ENCODE data around the gene ZIC4. TPM values are rescaled to one million over a fixed set of nuclear protein-coding genes. Genes with fewer than 3 reads are reported as not detected.

ZIC4 gene
- total RNA-seq, 2 experiments from 2014 or later = not detected

DNA sequence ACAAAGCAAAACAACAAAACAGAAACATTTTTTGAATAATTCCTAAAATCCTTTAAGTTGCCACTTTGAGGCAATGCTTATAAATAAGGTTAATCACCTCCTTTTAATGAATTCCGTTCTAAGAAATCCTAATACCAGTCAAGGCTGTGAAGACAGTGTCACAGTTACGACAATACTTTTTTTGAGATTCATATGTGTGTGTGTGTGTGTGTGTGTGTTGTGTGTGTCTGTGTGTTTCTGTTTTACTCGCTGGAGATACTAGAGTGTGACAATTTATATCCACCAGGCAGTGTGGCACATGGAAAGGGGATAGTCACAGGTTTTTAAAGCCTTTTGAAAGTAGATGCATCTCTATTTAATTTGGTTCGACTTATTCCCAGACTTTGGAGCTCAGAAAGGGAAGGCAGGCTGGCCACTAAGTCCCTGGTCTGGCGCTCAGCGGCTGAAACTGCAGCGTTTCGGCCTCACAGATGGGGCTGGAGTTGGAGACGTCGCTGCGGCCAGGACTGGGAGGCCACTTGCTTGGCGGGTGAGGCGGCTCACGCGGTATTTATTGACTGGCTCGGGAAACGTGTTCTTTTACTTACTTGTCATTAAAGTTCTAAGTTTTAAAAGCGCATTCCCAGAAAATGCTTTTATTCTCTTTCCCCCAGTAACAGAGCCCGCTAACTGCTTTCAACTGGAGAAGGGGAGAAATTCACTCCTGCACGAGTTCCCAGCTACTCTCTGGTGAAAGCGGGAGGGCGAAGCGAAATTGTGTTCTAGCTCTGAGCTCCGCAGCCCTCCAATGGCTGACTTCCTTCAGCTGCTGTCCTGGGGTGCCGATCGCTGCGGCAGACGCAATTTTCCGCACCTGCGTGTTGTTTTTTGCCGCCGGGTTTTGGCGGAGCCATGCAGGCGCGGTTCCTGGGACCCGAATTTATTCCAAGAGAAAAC is 16.5 kb upstream of the ZIC4 start:
- Mint-ChIP-seq H3K4me3 (no peak overlapping the region), H3K36me3 (ENCODE audit: low read depth) (peaks cover 3% of the 10 kb centered on the region), H3K27ac (peak overlapping the region; percentile 52), H3K4me1 (ENCODE audit: low read depth) (peaks cover 4% of the 10 kb centered on the region), H3K9me3 (ENCODE audit: insufficient read depth) (no peaks in the 10 kb centered on the region), H3K27me3 (ENCODE audit: low read depth) (peaks cover 53% of the 10 kb centered on the region)
- CTCF ChIA-PET = no interaction called here
- POLR2A ChIA-PET = no interaction called here
- ATAC-seq = no peak
- no peak for DNase-seq

DNA sequence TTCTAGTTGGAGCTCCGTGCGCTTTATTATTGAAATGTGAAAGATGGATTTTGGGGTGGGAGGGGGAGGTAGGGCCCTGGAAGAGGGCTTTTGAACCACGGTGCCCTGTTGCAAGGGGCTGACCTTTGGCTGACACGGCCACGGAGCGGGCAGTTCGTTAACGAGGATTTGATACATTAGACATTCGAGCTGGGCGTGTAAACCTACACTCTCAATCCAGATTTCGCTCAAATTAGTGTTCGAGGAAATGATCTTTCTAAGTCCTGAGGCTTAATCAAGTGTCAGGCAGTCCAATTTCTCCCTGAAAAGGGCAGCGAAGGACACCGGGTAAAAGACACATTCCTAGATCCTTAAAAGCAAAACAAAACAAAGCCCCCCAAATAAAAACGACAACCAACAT is 15.9 kb upstream of the ZIC4 start:
- Mint-ChIP-seq H3K27me3 (ENCODE audit: low read depth) (peaks cover 58% of the 10 kb centered on the region), H3K4me1 (ENCODE audit: low read depth) (peaks cover 4% of the 10 kb centered on the region), H3K9me3 (ENCODE audit: insufficient read depth) (no peaks in the 10 kb centered on the region), H3K27ac (peak overlapping the region; percentile 52), H3K4me3 (no peak overlapping the region), H3K36me3 (ENCODE audit: low read depth) (peaks cover 3% of the 10 kb centered on the region)
- CTCF ChIA-PET = interaction anchor here (0.6 kb wide), 1 partner anchor 1951 kb away, joined by 3 read pairs; no protein-coding TSS in a partner anchor
- ATAC-seq (no peak), DNase-seq (no peak)
- POLR2A ChIA-PET = no interaction called here

DNA sequence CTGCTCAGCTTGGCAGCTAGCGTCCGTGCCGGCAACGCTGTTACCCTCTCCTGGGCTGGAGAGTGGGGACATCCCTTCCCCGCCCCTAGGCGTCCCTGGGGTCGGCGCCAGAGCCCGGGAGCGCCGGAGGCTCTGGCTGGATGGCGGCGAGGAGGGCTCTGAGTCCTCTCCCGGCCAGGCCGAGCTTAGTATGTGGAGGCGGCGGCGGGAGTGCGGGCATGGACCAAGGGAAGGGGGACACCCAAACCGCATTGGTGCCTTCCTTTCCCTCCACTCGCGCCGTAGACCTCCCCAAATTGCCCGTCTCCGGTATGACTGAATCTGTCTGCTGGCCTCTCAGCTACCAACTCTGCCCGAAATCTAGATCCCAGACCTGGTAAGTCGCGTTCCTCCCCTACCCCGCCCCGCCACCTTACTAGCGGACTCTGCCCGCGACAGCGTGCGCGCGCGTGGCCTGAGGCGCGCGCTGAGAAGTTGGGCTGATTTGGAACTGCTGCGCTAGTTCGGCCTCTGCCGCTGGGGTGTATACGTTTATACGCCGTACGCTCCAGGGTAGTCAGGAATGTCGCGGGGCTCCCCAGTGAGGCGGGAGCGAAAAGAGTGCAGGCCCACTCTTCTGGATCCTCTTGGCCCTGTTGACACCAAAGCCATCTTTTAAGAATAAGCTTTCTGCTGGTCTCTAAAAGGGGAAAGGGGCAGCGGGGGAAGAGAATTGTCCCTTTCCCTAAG is 15.0 kb upstream of the ZIC4 start:
- H3K4me3 Mint-ChIP-seq = no peak overlapping the region
- no peaks in the 10 kb centered on the region for H3K9me3 Mint-ChIP-seq (ENCODE audit: insufficient read depth)
- peaks cover 3% of the 10 kb centered on the region for H3K36me3 Mint-ChIP-seq (ENCODE audit: low read depth)
- H3K4me1 Mint-ChIP-seq (ENCODE audit: low read depth) = peaks cover 4% of the 10 kb centered on the region
- POLR2A ChIA-PET = no interaction called here
- DNase-seq (no peak), ATAC-seq (no peak)
- peaks cover 61% of the 10 kb centered on the region for H3K27me3 Mint-ChIP-seq (ENCODE audit: low read depth)
- H3K27ac Mint-ChIP-seq = peak overlapping the region; percentile 64
- CTCF ChIA-PET = interaction anchor here (0.6 kb wide), 1 partner anchor 1951 kb away, joined by 3 read pairs; no protein-coding TSS in a partner anchor

DNA sequence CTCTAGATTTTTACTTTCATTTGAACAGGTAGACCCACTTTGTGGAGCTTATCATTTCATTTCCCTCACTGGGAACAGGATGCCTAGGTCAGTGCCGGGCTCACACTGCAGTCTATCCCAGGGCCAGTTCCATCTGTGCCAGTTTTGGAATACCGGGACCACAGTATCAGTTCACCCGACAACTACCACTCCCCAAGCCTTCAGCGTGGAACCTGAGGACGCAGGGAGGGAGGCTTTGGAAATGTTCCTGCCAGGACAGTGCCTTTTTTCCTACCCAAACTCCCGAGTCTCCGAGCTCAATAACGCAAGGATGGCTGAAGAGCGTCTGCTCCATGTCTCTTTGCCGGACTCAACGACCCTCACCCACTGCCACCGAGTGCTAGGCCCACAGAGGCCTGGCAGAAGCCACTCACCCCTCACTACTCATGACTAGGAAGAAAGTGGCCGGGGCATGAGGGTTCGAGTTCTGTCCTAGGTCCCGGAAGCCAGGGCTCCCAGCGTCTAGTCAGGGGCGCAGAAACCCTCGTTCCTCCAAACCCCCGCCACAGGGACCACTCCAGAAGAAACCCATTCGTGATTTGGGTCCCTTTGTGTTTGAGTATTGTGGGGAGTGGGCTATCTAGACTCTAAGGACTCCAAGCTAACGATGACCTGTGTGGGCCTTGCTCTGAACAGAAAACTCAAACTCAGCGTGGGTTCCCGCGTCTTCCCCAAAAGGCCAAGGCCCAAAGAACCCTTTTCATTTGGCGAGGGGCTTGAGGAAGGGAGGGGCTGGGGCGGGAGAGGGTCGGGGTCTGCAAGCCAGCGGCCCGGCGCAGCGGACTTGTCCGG is 14.2 kb upstream of the ZIC4 start:
- ChIA-PET POLR2A (no interaction called here), CTCF (no interaction called here)
- H3K4me3 Mint-ChIP-seq = no peak overlapping the region
- no peak for ATAC-seq
- peaks cover 61% of the 10 kb centered on the region for H3K27me3 Mint-ChIP-seq (ENCODE audit: low read depth)
- H3K9me3 Mint-ChIP-seq (ENCODE audit: insufficient read depth) = no peaks in the 10 kb centered on the region
- H3K36me3 Mint-ChIP-seq (ENCODE audit: low read depth) = peaks cover 3% of the 10 kb centered on the region
- H3K4me1 Mint-ChIP-seq (ENCODE audit: low read depth) = peaks cover 4% of the 10 kb centered on the region
- DNase-seq = no peak
- no peak overlapping the region for H3K27ac Mint-ChIP-seq

DNA sequence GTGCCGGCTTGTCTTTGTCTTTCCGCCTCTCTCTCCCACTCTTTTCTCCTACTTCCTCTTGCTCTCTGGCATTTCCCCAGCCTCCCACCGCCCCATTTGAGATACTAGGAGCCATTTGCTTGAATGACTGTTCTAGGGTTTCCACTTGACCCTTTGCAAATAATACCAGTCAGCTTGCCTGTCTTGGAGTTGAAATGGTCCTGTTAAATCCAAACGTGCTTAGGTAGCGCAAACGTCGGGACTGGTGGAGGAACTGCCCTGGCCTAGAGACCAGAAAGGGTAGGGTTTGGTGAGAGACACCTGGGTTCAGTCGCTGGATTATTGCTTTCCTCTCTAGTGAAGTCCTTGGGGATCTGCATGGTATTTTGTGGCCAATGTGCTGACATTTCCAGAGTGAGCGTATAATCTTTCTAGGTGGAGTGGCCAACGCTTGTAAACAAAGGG is 13.5 kb upstream of the ZIC4 start:
- DNase-seq = no peak
- Mint-ChIP-seq H3K4me3 (no peak overlapping the region), H3K27me3 (ENCODE audit: low read depth) (peaks cover 63% of the 10 kb centered on the region), H3K9me3 (ENCODE audit: insufficient read depth) (peaks cover under 1% of the 10 kb centered on the region), H3K27ac (peak overlapping the region; percentile 57), H3K36me3 (ENCODE audit: low read depth) (peaks cover 3% of the 10 kb centered on the region), H3K4me1 (ENCODE audit: low read depth) (peaks cover 4% of the 10 kb centered on the region)
- ATAC-seq = no peak
- ChIA-PET CTCF (no interaction called here), POLR2A (no interaction called here)

DNA sequence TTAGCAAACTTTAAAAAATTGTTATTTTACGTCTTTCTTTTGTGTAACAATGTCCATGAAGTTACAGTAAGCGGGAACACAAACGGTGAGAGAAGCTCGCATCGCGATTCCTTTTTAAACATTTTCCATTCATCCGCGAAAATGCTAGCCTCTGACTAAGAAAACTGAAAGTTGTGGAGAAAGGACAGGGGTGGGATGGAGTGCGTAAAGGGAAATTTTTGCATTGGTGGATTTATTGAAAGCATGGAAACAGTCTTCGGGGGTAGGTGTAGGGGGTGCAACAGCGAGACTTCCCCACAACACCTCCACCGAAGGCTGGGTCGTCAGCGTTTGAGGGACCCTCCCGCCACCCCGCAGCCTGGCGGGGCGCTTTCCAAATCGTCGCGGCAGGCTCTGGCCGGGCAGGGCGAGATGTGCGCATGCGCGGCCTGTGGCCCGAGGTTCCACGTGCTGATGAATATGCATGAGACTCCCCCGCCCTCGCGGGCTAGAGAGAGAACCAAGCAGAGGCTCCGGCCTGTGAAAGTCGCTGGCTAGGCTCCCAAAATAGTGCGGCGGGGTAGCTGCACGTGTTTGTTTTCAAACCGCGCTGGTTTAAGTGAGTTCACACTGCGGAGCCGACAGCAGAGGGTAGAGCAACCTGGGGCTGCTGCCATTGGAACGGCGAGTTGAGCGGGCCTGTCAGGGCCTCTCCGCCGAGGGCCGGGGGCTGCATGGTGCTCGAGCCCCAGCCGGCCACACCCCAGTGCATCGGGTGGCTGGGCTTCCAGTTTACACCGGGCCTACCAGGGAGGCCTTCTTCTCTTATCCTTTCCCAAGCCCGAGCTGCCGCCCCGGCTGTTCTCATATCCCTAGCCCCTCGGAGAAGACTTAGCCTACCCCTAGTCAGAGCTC is 12.7 kb upstream of the ZIC4 start:
- ATAC-seq (no peak), DNase-seq (no peak)
- POLR2A ChIA-PET = no interaction called here
- Mint-ChIP-seq H3K27ac (no peak overlapping the region), H3K9me3 (ENCODE audit: insufficient read depth) (peaks cover 4% of the 10 kb centered on the region), H3K4me3 (no peak overlapping the region), H3K4me1 (ENCODE audit: low read depth) (peaks cover 4% of the 10 kb centered on the region), H3K27me3 (ENCODE audit: low read depth) (peaks cover 67% of the 10 kb centered on the region), H3K36me3 (ENCODE audit: low read depth) (peaks cover 3% of the 10 kb centered on the region)
- CTCF ChIA-PET = no interaction called here

DNA sequence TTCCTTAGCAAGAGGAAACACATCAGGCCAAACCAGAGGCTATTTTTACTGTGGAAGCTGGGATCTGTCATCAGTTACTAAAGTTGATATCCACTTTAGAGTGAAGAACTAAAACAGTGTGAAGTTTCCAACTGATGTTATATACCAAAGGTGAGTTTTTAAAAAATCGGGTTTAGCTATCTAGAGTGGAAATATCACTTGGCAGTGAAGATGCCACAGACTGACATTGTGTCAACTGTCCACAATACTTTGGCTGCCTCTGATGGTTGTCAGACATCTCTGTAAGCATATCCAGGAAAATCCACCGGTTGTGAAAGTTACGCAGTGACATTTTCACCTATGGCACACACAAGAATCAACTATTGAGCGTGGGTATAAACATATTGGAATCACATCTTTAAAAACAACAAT is 12.0 kb upstream of the ZIC4 start:
- peaks cover 4% of the 10 kb centered on the region for H3K9me3 Mint-ChIP-seq (ENCODE audit: insufficient read depth)

DNA sequence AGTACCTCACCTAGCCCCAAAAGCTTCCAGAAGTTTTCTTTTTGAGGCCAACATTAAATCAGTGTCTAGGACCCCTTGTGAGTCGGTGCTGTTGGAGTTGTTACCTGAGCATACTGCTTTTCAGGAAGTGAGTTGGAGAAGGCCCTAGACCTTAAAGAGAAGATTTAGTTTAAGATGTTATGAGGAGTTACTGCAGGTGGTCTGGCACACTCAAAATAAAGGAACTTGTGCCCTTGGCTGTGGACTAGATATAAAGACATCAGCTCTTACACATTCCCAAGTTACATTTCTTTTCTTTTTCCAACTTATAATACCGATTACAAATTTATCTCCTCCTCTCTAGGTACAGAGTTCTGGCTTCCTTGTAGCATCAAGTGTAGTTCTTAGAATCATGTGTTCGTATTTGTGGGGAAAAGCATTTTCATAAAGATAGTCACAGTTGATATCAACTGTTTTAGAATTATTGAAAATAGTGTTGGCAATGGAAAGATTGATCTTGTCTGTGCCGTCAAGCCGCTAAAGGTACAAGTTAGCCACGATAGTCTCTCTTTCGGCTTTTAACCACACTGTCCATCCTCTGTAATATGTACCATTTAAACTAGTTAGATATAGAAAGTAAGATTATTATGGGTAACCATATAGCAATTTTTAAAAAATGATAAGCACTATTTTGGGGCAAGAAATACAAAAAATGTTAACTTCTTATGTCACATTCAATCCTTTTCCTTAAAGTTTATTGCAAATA is 11.4 kb upstream of the ZIC4 start:
- Mint-ChIP-seq H3K9me3 (ENCODE audit: insufficient read depth) (peaks cover 4% of the 10 kb centered on the region), H3K27me3 (ENCODE audit: low read depth) (peaks cover 63% of the 10 kb centered on the region), H3K4me3 (no peak overlapping the region), H3K36me3 (ENCODE audit: low read depth) (peaks cover 8% of the 10 kb centered on the region), H3K4me1 (ENCODE audit: low read depth) (peaks cover 9% of the 10 kb centered on the region), H3K27ac (no peak overlapping the region)
- DNase-seq (no peak), ATAC-seq (no peak)
- CTCF ChIA-PET = no interaction called here
- POLR2A ChIA-PET = no interaction called here

More for the DNA sequence above, 12.0 kb upstream of the ZIC4 start:
- Mint-ChIP-seq H3K36me3 (ENCODE audit: low read depth) (peaks cover 5% of the 10 kb centered on the region), H3K27ac (no peak overlapping the region), H3K4me1 (ENCODE audit: low read depth) (peaks cover 7% of the 10 kb centered on the region), H3K27me3 (ENCODE audit: low read depth) (peaks cover 65% of the 10 kb centered on the region), H3K4me3 (no peak overlapping the region)
- no peak for DNase-seq
- no peak for ATAC-seq
- ChIA-PET POLR2A (no interaction called here), CTCF (no interaction called here)

DNA sequence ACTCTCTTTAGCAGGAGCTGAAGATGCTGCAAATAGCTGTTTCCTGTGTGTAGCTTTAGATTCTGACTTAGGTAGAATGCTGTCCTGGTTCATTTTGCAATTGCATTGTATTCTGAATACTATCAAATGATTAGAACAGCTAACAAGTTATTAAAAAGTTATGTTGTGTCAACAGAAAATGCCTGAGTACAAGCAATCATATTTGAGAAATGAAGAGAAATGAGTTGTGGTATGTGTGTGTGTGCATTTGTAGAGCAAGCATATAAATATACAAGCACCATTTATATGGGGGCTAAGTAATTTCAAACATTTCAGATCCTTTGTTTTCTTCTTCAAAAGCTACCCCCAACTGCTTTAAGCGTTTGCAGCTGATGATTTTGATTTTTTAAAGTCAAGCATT is 10.6 kb upstream of the ZIC4 start:
- no peak for ATAC-seq
- CTCF ChIA-PET = no interaction called here

DNA sequence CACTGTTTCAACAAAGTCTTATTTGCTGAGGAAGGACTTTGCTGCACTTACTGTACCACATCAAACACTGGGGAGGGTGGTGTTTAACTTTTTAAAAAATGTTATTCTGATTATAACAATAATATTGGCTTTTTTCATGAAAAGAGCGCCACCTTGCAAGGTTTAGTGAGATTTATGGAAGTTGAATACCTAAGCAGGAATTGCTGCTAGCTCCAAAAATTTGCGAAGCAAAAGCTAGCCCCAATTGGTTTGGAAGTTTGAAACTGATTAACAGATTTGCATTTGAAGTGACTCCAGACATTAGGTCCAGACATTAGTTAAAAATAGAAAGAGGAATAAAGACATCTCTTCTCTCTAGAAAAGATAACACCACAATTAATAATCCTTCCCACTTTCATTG is 9.5 kb upstream of the ZIC4 start:
- CTCF ChIA-PET = no interaction called here
- ATAC-seq = no peak
- peaks cover 20% of the 10 kb centered on the region for H3K4me1 Mint-ChIP-seq (ENCODE audit: low read depth)

More for the DNA sequence above, 10.6 kb upstream of the ZIC4 start:
- Mint-ChIP-seq H3K9me3 (ENCODE audit: insufficient read depth) (peaks cover 4% of the 10 kb centered on the region), H3K36me3 (ENCODE audit: low read depth) (peaks cover 5% of the 10 kb centered on the region), H3K27me3 (ENCODE audit: low read depth) (peaks cover 61% of the 10 kb centered on the region), H3K27ac (no peak overlapping the region), H3K4me3 (no peak overlapping the region), H3K4me1 (ENCODE audit: low read depth) (peaks cover 12% of the 10 kb centered on the region)
- POLR2A ChIA-PET = no interaction called here
- no peak for DNase-seq

More for the DNA sequence above, 9.5 kb upstream of the ZIC4 start:
- POLR2A ChIA-PET = no interaction called here
- Mint-ChIP-seq H3K36me3 (ENCODE audit: low read depth) (peaks cover 14% of the 10 kb centered on the region), H3K4me3 (no peak overlapping the region), H3K9me3 (ENCODE audit: insufficient read depth) (peaks cover 13% of the 10 kb centered on the region), H3K27ac (no peak overlapping the region), H3K27me3 (ENCODE audit: low read depth) (peaks cover 65% of the 10 kb centered on the region)
- DNase-seq = no peak

Measured in activated CD8-positive, alpha-beta T cell treated with anti-CD3 and anti-CD28 coated beads, Interleukin-2, amount 10 ng/mL, durations not matched to agents 7 days and 5 days (primary cell).